Natural killer cell (primary cell): ENCODE measurements around the gene FUT8. TPM values are rescaled to one million over a fixed set of nuclear protein-coding genes. Genes with fewer than 3 reads are reported as not detected.

Source experiments
- ATAC-seq, 3 donors: fragments of 150-1000 bp in 2 of 3; fragments of 200-7000 bp in 1 of 3; cut with Tn5 transposase; 1 replicate in 1 of 3; 2 replicates in 2 of 3; pipeline ENCODE4 v1.10.0; 2021; ENCODE audit warnings: mild to moderate bottlenecking in 2 of 3, moderate library complexity in 2 of 3
- DNase-seq, 2 donors: peaks; one replicate each; pipeline versions ENCODE4 v3.0.0 to v3.0.0-alpha.2; 2013 to 2021; ENCODE audit warnings: mixed read lengths in 1 of 2
- H3K27ac ChIP-seq: one replicate; pipeline ENCODE4 v1.5.1; 2013; ENCODE audit warnings: mild to moderate bottlenecking, low read length
- H3K27me3 ChIP-seq: one replicate; pipeline ENCODE4 v1.6.1; 2013; ENCODE audit warnings: low read length; ENCODE audit not compliant: control insufficient read depth, insufficient read depth
- H3K36me3 ChIP-seq: one replicate; pipeline ENCODE4 v1.6.1; 2013; ENCODE audit warnings: low read length; ENCODE audit not compliant: control insufficient read depth, insufficient read depth
- H3K4me1 ChIP-seq: one replicate; pipeline ENCODE4 v1.6.1; 2013; ENCODE audit warnings: low read length; ENCODE audit not compliant: control insufficient read depth, insufficient read depth
- H3K4me3 ChIP-seq: one replicate; pipeline ENCODE4 v1.5.1; 2013; ENCODE audit warnings: low read length
- H3K9me3 ChIP-seq: one replicate; pipeline ENCODE4 v1.6.1; 2013; ENCODE audit warnings: low read length; ENCODE audit not compliant: control insufficient read depth, insufficient read depth
- H3K27ac Mint-ChIP-seq, 2 donors: one replicate each; pipeline ENCODE4 v1.8.0; 2022; ENCODE audit warnings: mild to moderate bottlenecking in 2 of 2, mixed read lengths in 2 of 2, moderate library complexity in 1 of 2
- H3K27me3 Mint-ChIP-seq, 2 donors: one replicate each; pipeline ENCODE4 v1.8.0; 2022; ENCODE audit warnings: low read depth in 2 of 2, mixed read lengths in 2 of 2
- H3K36me3 Mint-ChIP-seq: one replicate; pipeline ENCODE4 v1.8.0; 2022; ENCODE audit warnings: mixed read lengths
- H3K4me1 Mint-ChIP-seq, 2 donors: one replicate each; pipeline ENCODE4 v1.8.0; 2022; ENCODE audit warnings: mixed read lengths in 2 of 2
- H3K4me3 Mint-ChIP-seq: one replicate; pipeline ENCODE4 v1.8.0; 2022; ENCODE audit warnings: mild to moderate bottlenecking, moderate library complexity, mixed read lengths
- H3K9me3 Mint-ChIP-seq, 2 donors: one replicate each; pipeline ENCODE4 v1.8.0; 2022; ENCODE audit warnings: mixed read lengths in 2 of 2
- CTCF ChIP-seq: fragments of 200-600 bp; IDR thresholded peaks from one replicate; pipeline ENCODE4 v1.8.0; 2022; ENCODE audit warnings: antibody characterized with exemption
- whole genome bisulfite sequencing: methylation state at CpG from one replicate; pipeline ENCODE4 v1.1.7; 2013; ENCODE audit warnings: missing lambda C conversion rate; ENCODE audit not compliant: insufficient coverage; 5-methylcytosine and 5-hydroxymethylcytosine counted together
- intact Hi-C: fragments of 100-400 bp; cut with micrococcal nuclease; formaldehyde crosslinking; loops from one replicate; pipeline ENCODE4 v1.14.2; 2022
- total RNA-seq, 4 donors: library from RNA; stranded (reverse); fragments of 120-200 nt in 1 of 4; gene quantifications; one replicate each; pipeline versions ENCODE4 v1.2.3 to v1.2.4, GENCODE V29; 2013 to 2022

The FUT8 gene
- total RNA-seq, 3 donors from 2014 or later (not counting 1 experiment from before 2014, with no cell fraction given) = 20.7 to 29.2 (median 21.2) TPM

GRCh38 chr14:65661865-65662264, 249.3 kb downstream of the FUT8 start:
- H3K36me3 Mint-ChIP-seq = no peaks in the 10 kb centered on the region
- H3K9me3 ChIP-seq = no peaks in the 10 kb centered on the region
- DNase-seq = no peak
- no peaks in the 10 kb centered on the region for H3K4me1 ChIP-seq
- no peak overlapping the region for H3K27ac Mint-ChIP-seq
- ATAC-seq = no peak
- intact Hi-C loops = no loop called here
- H3K4me3 ChIP-seq = no peak overlapping the region
- H3K27ac ChIP-seq = no peak overlapping the region
- H3K27me3 ChIP-seq = no peaks in the 10 kb centered on the region
- H3K4me3 Mint-ChIP-seq = no peak overlapping the region
- 100% methylated on average over 2 of the region's 3 CpGs for WGBS
- no peak for TF ChIP-seq CTCF
- H3K27me3 Mint-ChIP-seq = no peaks in the 10 kb centered on the region
- peaks cover 0 to 4% of the 10 kb centered on the region in 2 donors for H3K4me1 Mint-ChIP-seq
- no peaks in the 10 kb centered on the region for H3K9me3 Mint-ChIP-seq
- H3K36me3 ChIP-seq = no peaks in the 10 kb centered on the region

GRCh38 chr14:65664436-65664835, 251.9 kb downstream of the FUT8 start:
- no peaks in the 10 kb centered on the region for H3K9me3 Mint-ChIP-seq
- Histone ChIP-seq H3K9me3 (no peaks in the 10 kb centered on the region), H3K27ac (no peak overlapping the region), H3K36me3 (no peaks in the 10 kb centered on the region), H3K27me3 (no peaks in the 10 kb centered on the region), H3K4me3 (no peak overlapping the region), H3K4me1 (no peaks in the 10 kb centered on the region)
- no peak for DNase-seq
- H3K27me3 Mint-ChIP-seq = no peaks in the 10 kb centered on the region
- no peaks in the 10 kb centered on the region for H3K36me3 Mint-ChIP-seq
- ATAC-seq = no peak
- intact Hi-C loops = no loop called here
- no peak overlapping the region for H3K27ac Mint-ChIP-seq
- no peak overlapping the region for H3K4me3 Mint-ChIP-seq
- peaks cover 0 to 4% of the 10 kb centered on the region in 2 donors for H3K4me1 Mint-ChIP-seq
- no peak for TF ChIP-seq CTCF

- Mint-ChIP-seq H3K27ac (no peak overlapping the region), H3K4me3 (no peak overlapping the region)
These were observed 264.0 kb downstream of the FUT8 start for GRCh38 chr14:65676361-65677014.

More at GRCh38 chr14:65676361-65677014, 264.0 kb downstream of the FUT8 start:
- no peaks in the 10 kb centered on the region for H3K9me3 ChIP-seq
- peaks cover 4% of the 10 kb centered on the region for H3K36me3 ChIP-seq
- no peak for ATAC-seq
- intact Hi-C loops = no loop called here
- no peaks in the 10 kb centered on the region for H3K4me1 Mint-ChIP-seq
- no peaks in the 10 kb centered on the region for H3K27me3 Mint-ChIP-seq
- no peaks in the 10 kb centered on the region for H3K9me3 Mint-ChIP-seq
- 90% methylated on average over 1 of the region's 5 CpGs for WGBS
- no peak for DNase-seq
- no peak overlapping the region for H3K27ac ChIP-seq
- no peak overlapping the region for H3K4me3 ChIP-seq
- no peak for TF ChIP-seq CTCF
- H3K27me3 ChIP-seq = no peaks in the 10 kb centered on the region
- no peaks in the 10 kb centered on the region for H3K36me3 Mint-ChIP-seq
- no peaks in the 10 kb centered on the region for H3K4me1 ChIP-seq
